Loucy (cell line): Measurements from ENCODE around the gene SH3TC2.

Experiments used
- H2AFZ ChIP-seq: fragments of 200-600 bp; sonication (generic); 2 replicates; pipeline ENCODE4 v1.6.0; 2016; ENCODE audit warnings: antibody characterized with exemption, mild to moderate bottlenecking, low read length, moderate library complexity
- H3F3A ChIP-seq: fragments of 200-600 bp; 2 replicates; pipeline ENCODE4 v1.6.0; 2016; ENCODE audit warnings: antibody characterized with exemption, low read depth, mild to moderate bottlenecking
- H3K27me3 ChIP-seq: fragments of 200-600 bp; sonication (generic); 2 replicates; pipeline ENCODE4 v1.6.1; 2014; ENCODE audit warnings: low read length, mild to moderate bottlenecking; ENCODE audit not compliant: insufficient read depth, poor library complexity, severe bottlenecking
- H3K36me3 ChIP-seq: fragments of 200-600 bp; sonication (generic); 2 replicates; pipeline ENCODE4 v1.6.1; 2016; ENCODE audit warnings: low read length; ENCODE audit not compliant: insufficient read depth
- H3K4me1 ChIP-seq: fragments of 200-600 bp; sonication (generic); 2 replicates; pipeline ENCODE4 v1.5.1; 2014; ENCODE audit warnings: low read length, mild to moderate bottlenecking; ENCODE audit not compliant: insufficient read depth, poor library complexity, severe bottlenecking
- H3K4me2 ChIP-seq: fragments of 200-600 bp; sonication (generic); 2 replicates; pipeline ENCODE4 v1.6.0; 2014; ENCODE audit warnings: antibody characterized with exemption, low read length, low read depth, mild to moderate bottlenecking; ENCODE audit not compliant: poor library complexity, severe bottlenecking
- H3K4me3 ChIP-seq: fragments of 200-600 bp; sonication (generic); 2 replicates; pipeline ENCODE4 v1.5.1; 2014; ENCODE audit warnings: low read length, mild to moderate bottlenecking, mixed read lengths; ENCODE audit not compliant: poor library complexity, severe bottlenecking
- H3K79me2 ChIP-seq: fragments of 200-600 bp; sonication (generic); 2 replicates; pipeline ENCODE4 v1.6.1; 2014; ENCODE audit warnings: low read length; ENCODE audit not compliant: insufficient read depth
- H3K9ac ChIP-seq: fragments of 200-600 bp; sonication (generic); 2 replicates; pipeline ENCODE4 v1.6.0; 2014; ENCODE audit warnings: mild to moderate bottlenecking, low read depth, low read length, moderate library complexity; ENCODE audit not compliant: poor library complexity, severe bottlenecking
- H3K9me2 ChIP-seq: fragments of 200-600 bp; sonication (generic); replicated peaks from 2 replicates; pipeline ENCODE4 v1.6.1; 2016; ENCODE audit warnings: low read depth, low read length, mixed read lengths
- H3K9me3 ChIP-seq: fragments of 200-600 bp; sonication (generic); 2 replicates; pipeline ENCODE4 v1.6.1; 2014; ENCODE audit warnings: mild to moderate bottlenecking, antibody characterized with exemption, low read length, low read depth; ENCODE audit not compliant: insufficient read depth
- H4K20me1 ChIP-seq: fragments of 200-600 bp; sonication (generic); 2 replicates; pipeline ENCODE4 v1.6.0; 2014; ENCODE audit warnings: antibody characterized with exemption, low read length, mild to moderate bottlenecking; ENCODE audit not compliant: insufficient read depth, poor library complexity, severe bottlenecking
- EZH2phosphoT487 ChIP-seq: fragments of 200-600 bp; IDR thresholded peaks from 2 replicates; pipeline ENCODE4 v1.6.1; 2018; ENCODE audit warnings: antibody characterized with exemption, mild to moderate bottlenecking, moderate library complexity, borderline replicate concordance
- TF ChIP-seq, protein P1 (sequence below): fragments of 200-600 bp; sonication (generic); conservative IDR thresholded peaks from 2 replicates; pipeline ENCODE4 v1.5.1; 2014; ENCODE audit warnings: mild to moderate bottlenecking, antibody characterized with exemption, low read length

The SH3TC2 gene

GRCh38 chr5:149062371-149063016, 368 bp downstream of the SH3TC2 start:
- peak overlapping the region; percentile 51 for H3K4me3 ChIP-seq
- H2AFZ ChIP-seq = 0 out of 2 replicates have a peak overlapping the region, but pooled peaks have one; percentile 0

GRCh38 chr5:149061341-149061740, 1.5 kb downstream of the SH3TC2 start:
- Histone ChIP-seq H3K4me1 (peaks cover 46% of the 10 kb centered on the region), H3K36me3 (no peaks in the 10 kb centered on the region), H3K9ac (no peak overlapping the region), H3K9me3 (peaks cover 2% of the 10 kb centered on the region; the same call in 1 of the 2 replicates), H4K20me1 (no peaks in the 10 kb centered on the region), H3K9me2 (no peaks in the 10 kb centered on the region), H3K79me2 (no peaks in the 10 kb centered on the region), H3K4me2 (peak overlapping the region; percentile 62), H3K27me3 (no peaks in the 10 kb centered on the region), H2AFZ (no peak overlapping the region; the same call in 1 of the 2 replicates), H3K4me3 (peak overlapping the region; percentile 51), H3F3A (peaks cover 4% of the 10 kb centered on the region; the same call in 1 of the 2 replicates)
- TF ChIP-seq, protein P1, sequence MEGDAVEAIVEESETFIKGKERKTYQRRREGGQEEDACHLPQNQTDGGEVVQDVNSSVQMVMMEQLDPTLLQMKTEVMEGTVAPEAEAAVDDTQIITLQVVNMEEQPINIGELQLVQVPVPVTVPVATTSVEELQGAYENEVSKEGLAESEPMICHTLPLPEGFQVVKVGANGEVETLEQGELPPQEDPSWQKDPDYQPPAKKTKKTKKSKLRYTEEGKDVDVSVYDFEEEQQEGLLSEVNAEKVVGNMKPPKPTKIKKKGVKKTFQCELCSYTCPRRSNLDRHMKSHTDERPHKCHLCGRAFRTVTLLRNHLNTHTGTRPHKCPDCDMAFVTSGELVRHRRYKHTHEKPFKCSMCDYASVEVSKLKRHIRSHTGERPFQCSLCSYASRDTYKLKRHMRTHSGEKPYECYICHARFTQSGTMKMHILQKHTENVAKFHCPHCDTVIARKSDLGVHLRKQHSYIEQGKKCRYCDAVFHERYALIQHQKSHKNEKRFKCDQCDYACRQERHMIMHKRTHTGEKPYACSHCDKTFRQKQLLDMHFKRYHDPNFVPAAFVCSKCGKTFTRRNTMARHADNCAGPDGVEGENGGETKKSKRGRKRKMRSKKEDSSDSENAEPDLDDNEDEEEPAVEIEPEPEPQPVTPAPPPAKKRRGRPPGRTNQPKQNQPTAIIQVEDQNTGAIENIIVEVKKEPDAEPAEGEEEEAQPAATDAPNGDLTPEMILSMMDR = no peak
- no peak for TF ChIP-seq EZH2phosphoT487

More at GRCh38 chr5:149062371-149063016, 368 bp downstream of the SH3TC2 start:
- H3K27me3 ChIP-seq = no peaks in the 10 kb centered on the region
- H3K4me1 ChIP-seq = peaks cover 46% of the 10 kb centered on the region
- peaks cover 4% of the 10 kb centered on the region; the same call in 1 of the 2 replicates for H3F3A ChIP-seq
- H3K36me3 ChIP-seq = no peaks in the 10 kb centered on the region
- TF ChIP-seq, protein P1 = no peak
- TF ChIP-seq EZH2phosphoT487 = no peak
- peak overlapping the region; percentile 62 for H3K4me2 ChIP-seq
- no peaks in the 10 kb centered on the region for H3K79me2 ChIP-seq
- H3K9me2 ChIP-seq = no peaks in the 10 kb centered on the region
- peaks cover 7% of the 10 kb centered on the region; the same call in 1 of the 2 replicates for H3K9me3 ChIP-seq
- H4K20me1 ChIP-seq = no peaks in the 10 kb centered on the region
- H3K9ac ChIP-seq = peak overlapping the region; percentile 62

- Histone ChIP-seq H4K20me1 (no peaks in the 10 kb centered on the region), H2AFZ (0 out of 2 replicates have a peak overlapping the region, but pooled peaks have one; percentile 6), H3K36me3 (no peaks in the 10 kb centered on the region), H3K9ac (no peak overlapping the region), H3F3A (peaks cover 4% of the 10 kb centered on the region; the same call in 1 of the 2 replicates), H3K9me3 (peaks cover 2% of the 10 kb centered on the region; the same call in 1 of the 2 replicates), H3K9me2 (no peaks in the 10 kb centered on the region), H3K4me1 (peaks cover 46% of the 10 kb centered on the region), H3K79me2 (no peaks in the 10 kb centered on the region), H3K4me3 (no peak overlapping the region), H3K27me3 (no peaks in the 10 kb centered on the region), H3K4me2 (peak overlapping the region; percentile 62)
- TF ChIP-seq, protein P1 = no peak
- no peak for TF ChIP-seq EZH2phosphoT487
These were observed 2.5 kb downstream of the SH3TC2 start for GRCh38 chr5:149060325-149060724.
